Breast epithelium (tissue), 3 donors: Measurements from ENCODE around the gene AK1.

ENCODE experiments used
- CTCF ChIP-seq, 3 donors: fragments of 450-650 bp; IDR thresholded peaks; one replicate each; pipeline ENCODE4 v1.5.1; 2016 to 2017; ENCODE audit warnings: antibody characterized with exemption in 3 of 3, mild to moderate bottlenecking in 3 of 3, moderate library complexity in 3 of 3
- POLR2A ChIP-seq: fragments of 450-650 bp; IDR thresholded peaks from one replicate; pipeline ENCODE4 v1.6.1; 2016; ENCODE audit warnings: antibody characterized with exemption, mild to moderate bottlenecking, moderate library complexity

GRCh38 chr9:127871531-127871930 is 5.9 kb downstream of the AK1 start:
- TF ChIP-seq POLR2A (no peak), CTCF (IDR thresholded peaks at IDR 0.05) (no peak)
